SK-N-MC (cell line): ENCODE data around the gene TTPAL.
"Not testable (repeated sequence)": the region's sequence is repeated elsewhere in the genome, so short reads cannot be mapped to it uniquely, and the experiment has no call there.

Source experiments
- DNase-seq: peaks from one replicate; pipeline ENCODE4 v3.0.0-alpha.2; 2011; ENCODE audit warnings: low read depth, low spot score
- H3K27ac ChIP-seq: fragments of 200-600 bp; sonication (generic); 2 replicates; pipeline ENCODE4 v1.5.1; 2016; ENCODE audit warnings: mixed run types
- H3K36me3 ChIP-seq: fragments of 200-600 bp; sonication (generic); 2 replicates; pipeline ENCODE4 v1.6.1; 2017; ENCODE audit warnings: antibody characterized with exemption, low read length, mixed read lengths; ENCODE audit not compliant: insufficient read depth
- H3K4me3 ChIP-seq: fragments of 200-600 bp; sonication (generic); 2 replicates; pipeline ENCODE4 v1.5.1; 2016
- H3K9ac ChIP-seq: fragments of 200-600 bp; sonication (generic); 2 replicates; pipeline ENCODE4 v1.8.0; 2017; ENCODE audit warnings: mixed run types, mixed read lengths; ENCODE audit not compliant: insufficient read length
- H3K9me3 ChIP-seq: fragments of 200-600 bp; sonication (generic); 2 replicates; pipeline ENCODE4 v1.6.1; 2017; ENCODE audit warnings: low read depth, mild to moderate bottlenecking, antibody characterized with exemption, low read length, moderate library complexity, mixed read lengths
- EZH2 ChIP-seq: fragments of 200-600 bp; sonication (generic); IDR thresholded peaks from one replicate; pipeline ENCODE4 v1.6.1; 2017; ENCODE audit warnings: antibody characterized with exemption
- FOXP2 ChIP-seq: optimal IDR thresholded peaks from 2 replicates; pipeline ENCODE3; 2011; ENCODE audit warnings: mild to moderate bottlenecking, moderate library complexity; ENCODE audit not compliant: insufficient read depth; ENCODE audit errors: extremely low read length, control extremely low read depth
- POLR2AphosphoS5 ChIP-seq: IDR thresholded peaks from 2 replicates; pipeline ENCODE4 v1.6.1; 2012; ENCODE audit warnings: mild to moderate bottlenecking, low read depth, low read length, borderline replicate concordance

The TTPAL gene

GRCh38 chr20:44461803-44462174 lies 13.9 kb upstream of the TTPAL start:
- H3K9me3 ChIP-seq = no peaks in the 10 kb centered on the region
- TF ChIP-seq EZH2 (no peak), POLR2AphosphoS5 (no peak), FOXP2 (no peak)
- no peak overlapping the region for H3K4me3 ChIP-seq
- no peak overlapping the region for H3K27ac ChIP-seq
- no peak overlapping the region for H3K9ac ChIP-seq
- H3K36me3 ChIP-seq = no peaks in the 10 kb centered on the region
- DNase-seq = no peak

DNA sequence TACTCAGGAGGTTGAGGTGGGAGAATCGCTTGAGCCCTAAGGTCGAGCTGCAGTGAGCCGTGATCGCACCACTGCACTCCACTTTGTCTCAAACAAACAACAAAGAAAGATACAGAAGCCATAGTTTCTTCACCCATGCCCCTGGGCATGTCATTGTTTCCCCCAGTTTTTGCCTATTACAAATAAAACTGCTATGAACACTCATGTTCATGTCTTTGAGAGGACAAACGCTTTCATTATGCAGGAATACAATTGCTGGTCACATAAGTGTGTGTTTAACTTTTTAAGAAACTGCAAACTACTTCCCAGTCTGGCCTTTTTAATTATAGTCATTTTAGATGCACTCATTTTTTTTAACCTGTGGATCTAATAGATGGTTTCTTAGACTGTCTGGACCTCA lies 12.2 kb upstream of the TTPAL start:
- no peak overlapping the region for H3K4me3 ChIP-seq
- no peak overlapping the region for H3K27ac ChIP-seq
- TF ChIP-seq EZH2 (no peak), FOXP2 (no peak), POLR2AphosphoS5 (no peak)
- H3K36me3 ChIP-seq = no peaks in the 10 kb centered on the region
- DNase-seq = no peak
- no peak overlapping the region for H3K9ac ChIP-seq
- no peaks in the 10 kb centered on the region for H3K9me3 ChIP-seq

DNA sequence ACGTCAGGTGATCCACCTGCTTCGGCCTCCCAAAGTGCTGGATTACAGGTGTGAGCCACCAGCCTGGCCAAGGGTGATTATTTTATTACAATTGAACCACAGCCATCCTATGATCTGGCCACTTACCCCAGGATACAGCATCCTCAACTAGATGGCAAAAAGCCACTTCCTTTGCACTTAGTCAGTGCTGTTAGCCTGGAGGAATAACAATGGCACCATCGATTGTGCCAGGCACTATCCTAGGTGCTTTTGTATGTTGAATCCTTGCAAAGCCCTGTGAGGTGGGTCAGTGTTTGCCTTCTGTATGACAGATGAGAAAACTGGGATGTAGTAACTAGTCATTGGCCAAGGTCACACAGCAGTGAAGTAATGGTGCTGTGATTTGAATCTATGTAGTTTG lies 11.2 kb upstream of the TTPAL start:
- H3K36me3 ChIP-seq = no peaks in the 10 kb centered on the region
- H3K27ac ChIP-seq = no peak overlapping the region
- no peak overlapping the region for H3K4me3 ChIP-seq
- no peak for DNase-seq
- TF ChIP-seq EZH2 = no peak
- no peak for TF ChIP-seq FOXP2
- no peak for TF ChIP-seq POLR2AphosphoS5
- H3K9ac ChIP-seq = no peak overlapping the region
- no peaks in the 10 kb centered on the region for H3K9me3 ChIP-seq

GRCh38 chr20:44465001-44465560 lies 10.6 kb upstream of the TTPAL start:
- Histone ChIP-seq H3K27ac (no peak overlapping the region), H3K9ac (no peak overlapping the region), H3K36me3 (no peaks in the 10 kb centered on the region), H3K9me3 (no peaks in the 10 kb centered on the region), H3K4me3 (no peak overlapping the region)
- TF ChIP-seq POLR2AphosphoS5 (no peak), EZH2 (no peak), FOXP2 (no peak)
- no peak for DNase-seq

GRCh38 chr20:44467289-44467883 lies 8.3 kb upstream of the TTPAL start:
- Histone ChIP-seq H3K9me3 (no peaks in the 10 kb centered on the region), H3K27ac (no peak overlapping the region), H3K9ac (no peak overlapping the region), H3K36me3 (no peaks in the 10 kb centered on the region), H3K4me3 (no peak overlapping the region)
- TF ChIP-seq POLR2AphosphoS5 (no peak), EZH2 (no peak), FOXP2 (no peak)
- no peak for DNase-seq

DNA sequence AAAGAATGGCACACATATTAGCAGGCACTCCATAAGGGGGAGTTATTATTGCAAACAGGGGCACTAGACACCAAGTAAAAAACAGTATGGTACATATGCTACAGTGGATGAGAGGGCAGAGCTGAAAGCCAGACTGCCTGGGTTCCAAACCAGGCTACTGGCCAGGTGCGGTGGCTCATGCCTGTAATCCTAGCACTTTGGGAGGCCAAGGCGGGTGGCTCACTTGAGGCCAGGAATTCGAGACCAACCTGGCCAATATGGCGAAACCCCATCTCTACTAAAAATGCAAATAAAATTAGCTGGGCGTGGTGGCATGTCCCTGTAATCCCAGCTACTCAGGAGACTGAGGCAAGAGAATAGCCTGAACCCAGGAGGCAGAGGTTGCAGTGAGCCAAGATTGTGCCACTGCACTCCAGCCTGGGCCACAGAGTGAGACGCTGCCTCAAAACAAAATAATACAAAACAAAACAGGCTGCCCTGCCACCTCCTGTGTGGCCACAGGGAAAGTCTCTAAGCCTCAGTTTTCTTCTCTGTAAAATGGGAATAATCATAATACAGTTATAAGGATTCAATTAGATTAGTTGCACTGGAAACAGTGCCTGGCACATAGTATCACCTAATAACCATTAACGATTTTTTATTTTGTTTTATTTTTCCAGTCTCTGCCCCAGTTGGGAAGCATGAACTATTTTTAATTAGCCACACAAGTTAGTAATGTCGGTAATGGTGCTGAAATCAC lies 7.5 kb upstream of the TTPAL start:
- Histone ChIP-seq H3K27ac (no peak overlapping the region), H3K36me3 (no peaks in the 10 kb centered on the region), H3K4me3 (no peak overlapping the region), H3K9me3 (no peaks in the 10 kb centered on the region), H3K9ac (no peak overlapping the region)
- no peak for TF ChIP-seq FOXP2
- no peak for TF ChIP-seq EZH2
- no peak for TF ChIP-seq POLR2AphosphoS5
- DNase-seq = no peak

GRCh38 chr20:44470327-44470726 lies 5.3 kb upstream of the TTPAL start:
- Histone ChIP-seq H3K9ac (no peak overlapping the region), H3K27ac (no peak overlapping the region), H3K9me3 (no peaks in the 10 kb centered on the region), H3K36me3 (no peaks in the 10 kb centered on the region), H3K4me3 (no peak overlapping the region)
- DNase-seq = no peak
- no peak for TF ChIP-seq FOXP2

GRCh38 chr20:44471481-44471882 lies 4.2 kb upstream of the TTPAL start:
- H3K4me3 ChIP-seq = no peak overlapping the region
- DNase-seq = no peak
- H3K36me3 ChIP-seq = no peaks in the 10 kb centered on the region
- no peaks in the 10 kb centered on the region for H3K9me3 ChIP-seq
- no peak overlapping the region for H3K27ac ChIP-seq
- TF ChIP-seq FOXP2 = no peak
- TF ChIP-seq EZH2 = no peak
- TF ChIP-seq POLR2AphosphoS5 = no peak
- H3K9ac ChIP-seq = no peak overlapping the region

DNA sequence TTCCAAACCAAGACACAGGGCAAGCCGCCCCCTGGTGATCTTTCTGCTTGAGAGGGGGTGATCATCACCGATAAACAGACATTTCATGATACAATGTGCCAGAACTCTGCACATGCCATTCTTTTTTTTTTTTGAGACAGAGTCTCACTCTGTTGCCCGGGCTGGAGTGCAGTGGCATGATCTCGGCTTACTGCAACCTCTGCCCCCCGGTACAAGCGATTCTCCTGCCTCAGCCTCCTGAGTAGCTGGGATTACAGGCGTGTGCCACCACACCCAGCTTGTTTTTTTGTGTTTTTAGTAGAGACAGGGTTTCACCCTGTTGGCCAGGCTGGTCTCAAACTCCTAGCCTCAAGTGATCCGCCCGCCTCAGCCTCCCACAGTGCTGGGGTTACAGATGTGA lies 3.4 kb upstream of the TTPAL start:
- not testable (repeated sequence) for H3K27ac ChIP-seq, H3K4me3 ChIP-seq, H3K9ac ChIP-seq, H3K9me3 ChIP-seq, H3K36me3 ChIP-seq, DNase-seq

DNA sequence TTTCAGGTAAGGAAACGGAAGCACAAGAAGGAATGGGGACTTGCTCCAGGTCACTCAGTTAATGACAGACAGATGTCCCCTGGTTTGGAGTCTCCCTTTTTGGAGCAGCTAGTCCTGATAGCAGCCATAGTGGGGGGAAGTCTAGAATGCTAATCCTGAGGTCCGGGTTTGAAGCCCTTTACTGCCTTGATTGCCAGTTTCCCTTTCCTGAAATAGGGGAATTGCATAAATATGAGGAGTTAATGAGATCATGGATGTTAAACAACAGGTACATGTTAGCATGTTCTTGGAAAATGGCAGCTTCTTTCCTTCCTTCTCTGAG lies 341 bp upstream of the TTPAL start:
- no peaks in the 10 kb centered on the region for H3K9me3 ChIP-seq
- H3K27ac ChIP-seq = no peak overlapping the region
- H3K9ac ChIP-seq = peak overlapping the region; percentile 87
- H3K4me3 ChIP-seq = peak overlapping the region; percentile 91
- no peak for TF ChIP-seq POLR2AphosphoS5
- no peak for TF ChIP-seq FOXP2
- no peak for TF ChIP-seq EZH2
- no peak for DNase-seq
- 0 out of 2 replicates have a peak, but pooled peaks cover 3% of the 10 kb centered on the region for H3K36me3 ChIP-seq
